ENCODE data around the gene IL4R. TPM values are rescaled to one million over a fixed set of nuclear protein-coding genes. Genes with fewer than 3 reads are reported as not detected.

IL4R gene
- total and polyA plus RNA-seq, 2 of the 8 experiments (the other 6 are each of a cell fraction or from before 2014, with no cell fraction given), result 29.1 to 29.4 TPM

GRCh38 chr16:27334838-27335237 is 21.1 kb downstream of the IL4R start:
- no peak overlapping the region for H4K5ac ChIP-seq (ENCODE audit: insufficient read length, low read depth, low read length)
- peaks cover 0 to 8% (median 6%) of the 10 kb centered on the region in 4 experiments; a peak in 3 of 7 replicates for H3K4me1 ChIP-seq (replicated peaks in 1 of 4; ENCODE audit: control insufficient read depth in 3 of 4, insufficient read depth in 4 of 4, low read length in 3 of 4)
- H4K91ac ChIP-seq (replicated peaks; ENCODE audit: insufficient read length, low read length), result no peak overlapping the region
- peaks cover 5% of the 10 kb centered on the region for H3K79me1 ChIP-seq (ENCODE audit: low read depth, low read length)
- DNase-seq (ENCODE audit: low read depth in 1 of 2, low spot score in 2 of 2) (no peak), FAIRE-seq (no peak)
- no peak overlapping the region for H3K56ac ChIP-seq (replicated peaks; ENCODE audit: insufficient read length, low read depth, low read length)
- no peak overlapping the region for H3K14ac ChIP-seq (ENCODE audit: insufficient read length)
- H3K27me3 ChIP-seq (replicated peaks in 1 of 4; ENCODE audit: control insufficient read depth in 3 of 4, extremely low read depth in 1 of 4, insufficient read depth in 3 of 4, low read length in 3 of 4), result no peaks in the 10 kb centered on the region
- no peak overlapping the region for H3K23ac ChIP-seq (ENCODE audit: insufficient read length)
- TF ChIP-seq HDAC6 (IDR thresholded peaks at IDR 0.05; ENCODE audit: low read depth, low read length) (no peak), BACH1 (IDR thresholded peaks at IDR 0.05; ENCODE audit: low read length) (no peak), RXRA (IDR thresholded peaks at IDR 0.05; ENCODE audit: insufficient read depth, low read depth, low read length) (no peak), SIN3A (conservative IDR thresholded peaks at IDR 0.05 in 1 of 2, IDR thresholded peaks at IDR 0.05 in 1 of 2; ENCODE audit: low read depth in 1 of 2, low read length in 2 of 2) (no peak), CREB1 (IDR thresholded peaks at IDR 0.05) (no peak), KDM4A (IDR thresholded peaks at IDR 0.05; ENCODE audit: low read depth, low read length, severe bottlenecking) (no peak), RNF2 (IDR thresholded peaks at IDR 0.05; ENCODE audit: borderline replicate concordance, low read depth, low read length, missing control alignments, poor library complexity, severe bottlenecking) (no peak), RAD21 (IDR thresholded peaks at IDR 0.05 in 1 of 2, conservative IDR thresholded peaks at IDR 0.05 in 1 of 2; ENCODE audit: low read depth in 2 of 2, low read length in 2 of 2) (no peak)
- 90% methylated on average over 7 of the region's 7 CpGs; no CpG with 5 or more reads in 1 of the 2 experiments for WGBS, 2 experiments (ENCODE audit: extremely low coverage in 1 of 2, insufficient coverage in 1 of 2, insufficient read length in 1 of 2, insufficient replicate concordance in 2 of 2, low coverage in 1 of 2, low lambda C conversion rate in 2 of 2, missing lambda C conversion rate in 1 of 2)
- no peaks in the 10 kb centered on the region; the same call in 1 of the 2 replicates for H3K23me2 ChIP-seq (ENCODE audit: low read depth, low read length)
- H3K4ac ChIP-seq (replicated peaks; ENCODE audit: insufficient read length, low read depth, low read length), result no peak overlapping the region
- ChIA-PET POLR2A (ENCODE audit: partially characterized antibody) (interaction anchor here (1.3 kb wide), 1 partner anchor 21 kb away, joined by 3 read pairs; no protein-coding TSS in a partner anchor), CTCF (ENCODE audit: partially characterized antibody) (interaction anchor here (0.7 kb wide), 1 partner anchor 20 kb away, joined by 3 read pairs; no protein-coding TSS in a partner anchor)
- no peak overlapping the region for H3K27ac ChIP-seq (ENCODE audit: low read depth, low read length)
- H3K4me3 ChIP-seq (ENCODE audit: extremely low read depth in 1 of 4, insufficient read depth in 2 of 4, low read depth in 3 of 4, low read length in 4 of 4), result no peak overlapping the region
- H2AFZ ChIP-seq (ENCODE audit: low read length), result no peak overlapping the region
- no peak overlapping the region for H3K9ac ChIP-seq (replicated peaks in 1 of 4; ENCODE audit: extremely low read depth in 1 of 4, low read depth in 3 of 4, low read length in 3 of 4)
- H2BK120ac ChIP-seq (replicated peaks; ENCODE audit: low read depth, low read length), result no peak overlapping the region
- no peak overlapping the region for H2BK5ac ChIP-seq (ENCODE audit: low read depth, low read length)
- no peak overlapping the region for H2BK20ac ChIP-seq (ENCODE audit: low read length)
- no peaks in the 10 kb centered on the region for H4K20me1 ChIP-seq (replicated peaks in 1 of 2; ENCODE audit: control insufficient read depth in 1 of 2, insufficient read depth in 2 of 2, low read length in 2 of 2)
- H4K8ac ChIP-seq (ENCODE audit: extremely low read depth, insufficient read depth, low read length), result no peak overlapping the region
- no peak overlapping the region for H2BK15ac ChIP-seq (ENCODE audit: low read length)
- H3K9me3 ChIP-seq (ENCODE audit: insufficient read depth in 2 of 2, low read depth in 1 of 2, low read length in 1 of 2), result peaks cover 0 to 2% of the 10 kb centered on the region in 2 experiments; a peak in 1 of 4 replicates
- no peaks in the 10 kb centered on the region; a peak in 1 of 8 replicates for H3K36me3 ChIP-seq (ENCODE audit: control insufficient read depth in 2 of 4, insufficient read depth in 4 of 4, low read length in 3 of 4)
- H2BK12ac ChIP-seq (ENCODE audit: low read depth, low read length), result no peak overlapping the region
- H3K4me2 ChIP-seq (ENCODE audit: insufficient read depth in 1 of 2, low read depth in 2 of 2, low read length in 2 of 2), result no peak overlapping the region
- peaks cover 0 to 12% of the 10 kb centered on the region in 2 experiments; a peak in 2 of 4 replicates for H3K79me2 ChIP-seq (ENCODE audit: control insufficient read depth in 1 of 2, insufficient read depth in 2 of 2, low read length in 2 of 2)
- H3K18ac ChIP-seq (ENCODE audit: extremely low read depth, low read length), result no peak overlapping the region
- no peak overlapping the region for H2AK5ac ChIP-seq (ENCODE audit: low read depth, low read length)

Data from H1 (cell line).